ENCODE data around the gene MYMK.

MYMK gene

DNA sequence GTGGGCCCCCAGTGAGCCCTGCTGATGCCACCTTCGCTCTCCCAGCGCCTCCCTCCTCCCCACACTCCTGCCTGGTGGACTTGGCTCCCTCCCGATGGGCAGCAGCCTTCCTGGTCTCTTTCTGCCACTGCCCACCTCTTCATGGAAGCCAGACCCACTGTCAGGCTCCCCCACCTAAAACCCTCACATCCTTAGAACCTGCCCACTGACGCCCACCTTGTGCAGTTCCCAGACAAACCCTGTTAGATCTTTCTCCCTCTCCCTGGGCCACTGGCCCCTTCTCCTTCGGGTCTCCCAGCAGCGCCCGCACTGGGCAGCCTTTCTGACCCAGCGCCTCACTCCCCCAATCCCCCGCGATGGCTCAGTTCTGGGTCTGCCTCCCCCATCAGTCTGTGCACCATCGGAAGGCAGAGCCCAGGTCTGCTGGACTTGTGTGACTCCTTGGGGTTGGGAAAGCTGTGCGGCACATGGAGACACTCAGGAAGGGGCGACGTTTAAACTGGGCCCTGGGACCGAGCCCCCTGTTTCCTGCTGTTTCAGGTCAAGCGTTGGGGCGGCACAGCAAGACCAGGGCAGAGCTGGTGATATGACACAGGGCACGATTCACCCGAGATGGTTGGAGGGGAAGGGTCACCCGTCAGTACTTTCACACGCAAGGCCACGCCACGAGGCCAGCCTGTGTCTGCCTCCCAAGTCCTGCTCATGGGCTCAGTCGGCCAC, 17.4 kb downstream of the MYMK start:
- DNase-seq (ENCODE audit: extremely low spot score, insufficient read length, low read depth) (no peak), FAIRE-seq (no peak)

- FAIRE-seq (no peak), DNase-seq (ENCODE audit: extremely low spot score, insufficient read length, low read depth) (no peak)
These were observed 18.1 kb downstream of the MYMK start for GRCh38 chr9:133506653-133507038.

- DNase-seq (ENCODE audit: extremely low spot score, insufficient read length, low read depth): no peak
These were observed 18.7 kb downstream of the MYMK start for GRCh38 chr9:133505901-133506652.

GRCh38 chr9:133505186-133505830, 19.5 kb downstream of the MYMK start:
- DNase-seq (ENCODE audit: extremely low spot score, insufficient read length, low read depth): no peak
- no peak for FAIRE-seq

More at GRCh38 chr9:133505901-133506652, 18.7 kb downstream of the MYMK start:
- FAIRE-seq: no peak

GRCh38 chr9:133502112-133502511, 22.6 kb downstream of the MYMK start:
- DNase-seq (ENCODE audit: extremely low spot score, insufficient read length, low read depth) (no peak), FAIRE-seq (no peak)

DNA sequence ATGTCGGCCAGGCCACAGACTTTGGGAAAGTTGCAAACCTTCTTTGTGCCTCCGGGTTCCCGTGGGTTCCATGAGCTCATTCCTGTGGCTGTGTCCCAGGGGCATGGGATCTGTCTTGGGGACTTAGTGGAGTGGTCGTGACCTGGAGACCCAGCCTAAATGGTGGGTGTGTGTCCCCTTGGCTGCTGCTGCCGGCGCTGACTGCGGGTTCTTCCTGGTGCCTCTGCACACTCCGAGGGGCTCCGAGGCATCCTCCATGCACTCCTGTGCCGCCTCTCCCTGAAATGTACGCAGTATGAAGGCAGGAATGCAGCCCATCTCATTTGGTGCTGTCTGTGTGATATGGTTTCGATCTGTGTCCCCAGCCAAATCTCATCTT, 24.9 kb downstream of the MYMK start:
- no peak for DNase-seq (ENCODE audit: extremely low spot score, insufficient read length, low read depth)
- FAIRE-seq: no peak

DNA sequence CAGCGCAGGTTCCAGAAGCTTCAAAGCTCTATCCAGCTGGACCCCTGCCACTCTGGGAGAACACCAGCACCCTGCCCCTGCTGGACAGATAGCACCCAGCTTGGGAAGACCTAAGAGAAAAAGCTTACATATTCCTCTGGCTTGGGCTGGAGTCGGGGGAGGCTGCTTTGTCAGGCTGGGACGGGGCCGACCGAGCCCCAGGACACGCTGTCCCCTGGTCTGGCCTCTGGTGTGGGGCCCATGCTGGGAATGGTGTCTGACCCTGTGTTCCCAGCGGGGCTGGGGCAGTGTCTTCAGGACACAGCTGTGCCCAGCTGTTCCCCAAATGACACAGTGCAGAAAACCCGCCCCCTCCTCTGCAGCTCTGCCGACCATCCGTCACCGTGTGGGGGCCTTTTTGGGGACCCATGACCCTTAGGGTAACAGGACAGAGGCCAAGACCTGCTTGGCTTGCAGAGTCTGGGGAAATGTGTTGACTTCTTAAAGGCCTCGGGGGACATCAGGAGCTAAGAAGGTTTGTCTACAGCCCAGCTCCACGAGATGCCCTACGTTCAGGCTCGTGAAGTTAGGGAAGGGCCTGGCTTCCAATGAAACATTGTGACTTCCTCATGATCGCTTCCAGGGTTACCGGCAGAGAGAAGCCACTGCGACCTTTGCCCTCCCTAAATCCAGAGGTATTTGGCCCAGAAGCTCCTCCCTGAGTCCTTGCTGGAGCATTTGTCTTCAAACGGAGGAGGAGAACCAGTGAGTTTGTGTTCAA, 25.4 kb downstream of the MYMK start:
- DNase-seq (ENCODE audit: extremely low spot score, insufficient read length, low read depth) (no peak), FAIRE-seq (no peak)

DNA sequence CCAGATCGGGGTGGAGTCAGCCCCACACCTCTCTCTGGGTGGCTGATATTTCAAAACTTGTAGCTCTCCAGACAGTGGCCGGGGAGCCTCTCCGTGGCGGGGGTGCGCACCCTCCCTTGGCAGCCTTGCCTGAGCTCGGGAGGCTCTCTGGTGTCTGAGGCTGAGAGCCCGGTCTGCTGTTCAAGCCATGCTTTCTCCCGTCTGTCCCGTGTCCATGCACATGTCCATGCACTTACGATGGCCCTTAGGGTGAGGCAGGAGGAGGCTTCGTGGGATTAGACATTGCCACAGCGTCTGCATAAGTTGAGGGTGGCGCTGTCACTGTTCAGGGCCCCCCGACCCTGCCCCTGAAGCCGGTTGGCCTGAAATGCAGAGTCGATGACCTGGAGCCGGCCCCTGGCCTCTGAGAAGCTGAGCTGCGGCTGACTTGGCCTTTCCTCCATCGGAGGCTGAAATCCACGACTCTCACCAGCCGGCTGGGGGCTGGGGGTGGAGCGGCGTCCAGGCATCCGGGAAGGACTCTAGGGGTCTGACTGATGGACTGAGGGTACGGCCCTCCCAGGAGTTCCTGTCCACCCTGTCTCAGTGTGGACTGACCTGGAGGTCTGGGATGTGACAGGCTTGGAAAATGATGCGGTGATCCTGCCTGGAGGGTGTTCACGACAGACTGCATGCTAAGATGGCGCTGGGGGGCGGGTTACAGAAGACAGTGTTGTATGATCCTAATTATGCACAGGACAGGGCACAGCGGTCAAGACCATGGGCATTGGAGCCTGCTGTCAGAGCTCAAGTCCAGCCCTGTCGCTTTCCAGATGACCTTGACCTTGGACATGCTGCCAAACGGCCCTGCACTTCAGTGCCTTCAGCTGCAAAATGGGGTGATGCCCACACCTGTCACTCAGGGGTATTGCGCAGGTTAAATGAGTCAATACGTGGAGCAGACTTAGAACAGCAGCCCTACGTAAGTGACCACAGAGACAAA, 27.6 kb downstream of the MYMK start:
- DNase-seq (ENCODE audit: extremely low spot score, insufficient read length, low read depth) (no peak), FAIRE-seq (no peak)

GRCh38 chr9:133495327-133496293, 29.1 kb downstream of the MYMK start:
- FAIRE-seq (no peak), DNase-seq (ENCODE audit: extremely low spot score, insufficient read length, low read depth) (no peak)

DNA sequence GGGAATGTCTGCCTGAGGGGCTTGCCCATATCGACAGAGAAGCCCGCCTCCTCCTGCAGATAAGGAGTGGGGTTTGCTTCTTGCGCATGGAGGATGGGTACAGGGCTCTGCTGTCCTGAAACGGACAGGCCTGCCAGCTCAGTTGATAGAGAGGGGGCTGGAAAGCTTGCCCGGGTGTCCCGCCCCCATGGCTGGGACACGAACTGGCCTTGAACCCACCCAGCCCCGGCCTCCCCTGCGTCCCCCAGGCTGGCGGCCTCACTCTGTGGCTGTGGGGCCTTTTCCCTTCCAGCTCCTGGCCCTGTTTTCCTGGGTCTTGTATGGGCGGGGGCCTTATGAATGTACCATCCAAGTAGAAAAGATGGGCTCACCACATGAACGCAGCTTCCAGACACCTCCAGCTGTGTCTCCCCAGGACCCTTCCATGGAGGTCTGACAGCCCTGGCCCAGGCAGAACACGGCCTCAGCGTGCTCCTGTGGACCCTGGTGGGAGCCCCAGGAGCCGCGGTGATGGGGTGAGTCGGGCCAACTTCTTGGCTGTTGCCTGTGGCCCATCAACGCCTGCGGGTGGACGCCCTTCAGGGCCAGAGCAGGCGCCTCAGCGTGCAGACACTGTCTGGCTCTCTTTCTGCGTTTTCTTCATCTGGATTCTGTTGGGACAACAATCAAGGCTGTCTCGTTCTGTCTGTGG, 30.0 kb downstream of the MYMK start:
- DNase-seq (ENCODE audit: extremely low spot score, insufficient read length, low read depth): no peak
- no peak for FAIRE-seq

- no peak for DNase-seq (ENCODE audit: extremely low spot score, insufficient read length, low read depth)
- FAIRE-seq: no peak
These were observed 30.8 kb downstream of the MYMK start for GRCh38 chr9:133493845-133494540.

GRCh38 chr9:133493428-133493827, 31.3 kb downstream of the MYMK start:
- FAIRE-seq: no peak

DNA sequence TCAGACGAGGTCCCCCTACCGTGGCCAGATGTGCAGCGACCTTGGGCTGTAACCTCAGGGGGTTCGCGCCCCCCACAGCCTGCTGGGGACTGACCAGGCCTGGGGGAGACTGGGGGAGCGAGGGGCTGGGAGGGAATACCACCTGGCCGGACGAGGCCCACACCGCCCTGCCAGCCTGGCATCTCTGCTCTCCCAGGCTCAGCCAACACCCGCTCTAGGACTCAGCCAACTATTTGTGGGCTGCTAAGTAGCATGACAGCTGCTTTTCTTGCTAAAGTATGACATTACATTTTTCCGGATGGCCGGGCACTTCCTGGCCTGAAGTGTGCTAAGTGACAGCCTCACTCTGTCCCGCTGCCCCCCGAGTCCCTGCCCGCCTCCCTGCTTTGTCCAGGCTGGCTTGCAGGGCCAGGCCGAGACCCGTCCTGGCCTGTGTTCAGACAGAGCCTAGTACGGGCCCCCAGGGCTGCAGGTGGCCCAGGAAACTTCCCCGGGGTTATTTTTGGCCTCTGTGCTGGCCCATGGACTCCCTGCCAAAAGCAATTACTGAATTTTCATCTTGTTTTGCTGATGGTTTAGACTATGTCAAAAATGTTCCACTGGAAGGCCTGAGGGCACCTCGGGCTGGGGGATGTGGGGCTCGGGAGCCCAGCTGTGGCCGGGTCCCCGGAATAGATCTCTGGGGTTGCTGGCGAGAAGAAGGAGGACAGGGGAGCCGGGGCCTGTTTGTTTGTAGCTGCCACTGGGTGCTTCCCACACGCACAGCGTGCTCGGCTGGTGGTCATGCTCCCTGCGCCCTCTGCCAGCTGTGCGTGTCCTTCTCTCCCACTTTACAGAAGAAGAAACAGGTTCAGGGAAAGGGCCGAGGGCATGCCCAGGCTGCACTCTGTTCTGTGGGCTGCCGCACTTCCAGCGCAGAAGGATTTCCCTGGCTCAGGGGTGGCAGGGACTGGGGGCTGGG, 32.4 kb downstream of the MYMK start:
- FAIRE-seq: no peak
- no peak for DNase-seq (ENCODE audit: extremely low spot score, insufficient read length, low read depth)

More at GRCh38 chr9:133493428-133493827, 31.3 kb downstream of the MYMK start:
- DNase-seq (ENCODE audit: extremely low spot score, insufficient read length, low read depth): no peak

DNA sequence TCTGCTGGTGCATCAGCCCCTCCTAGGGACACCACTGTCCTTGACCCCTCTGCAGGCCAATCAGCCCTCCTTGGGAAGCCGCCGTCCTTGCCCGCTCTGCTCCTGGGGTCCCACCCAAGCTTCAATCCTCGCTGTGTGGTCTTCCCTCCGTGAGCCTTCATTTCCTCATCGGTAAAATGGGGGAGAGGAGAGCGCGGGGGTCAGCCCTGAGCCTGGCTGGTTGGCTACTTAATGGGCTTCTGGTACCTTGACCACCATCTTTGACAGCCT, 33.2 kb downstream of the MYMK start:
- FAIRE-seq (no peak), DNase-seq (ENCODE audit: extremely low spot score, insufficient read length, low read depth) (no peak)

DNA sequence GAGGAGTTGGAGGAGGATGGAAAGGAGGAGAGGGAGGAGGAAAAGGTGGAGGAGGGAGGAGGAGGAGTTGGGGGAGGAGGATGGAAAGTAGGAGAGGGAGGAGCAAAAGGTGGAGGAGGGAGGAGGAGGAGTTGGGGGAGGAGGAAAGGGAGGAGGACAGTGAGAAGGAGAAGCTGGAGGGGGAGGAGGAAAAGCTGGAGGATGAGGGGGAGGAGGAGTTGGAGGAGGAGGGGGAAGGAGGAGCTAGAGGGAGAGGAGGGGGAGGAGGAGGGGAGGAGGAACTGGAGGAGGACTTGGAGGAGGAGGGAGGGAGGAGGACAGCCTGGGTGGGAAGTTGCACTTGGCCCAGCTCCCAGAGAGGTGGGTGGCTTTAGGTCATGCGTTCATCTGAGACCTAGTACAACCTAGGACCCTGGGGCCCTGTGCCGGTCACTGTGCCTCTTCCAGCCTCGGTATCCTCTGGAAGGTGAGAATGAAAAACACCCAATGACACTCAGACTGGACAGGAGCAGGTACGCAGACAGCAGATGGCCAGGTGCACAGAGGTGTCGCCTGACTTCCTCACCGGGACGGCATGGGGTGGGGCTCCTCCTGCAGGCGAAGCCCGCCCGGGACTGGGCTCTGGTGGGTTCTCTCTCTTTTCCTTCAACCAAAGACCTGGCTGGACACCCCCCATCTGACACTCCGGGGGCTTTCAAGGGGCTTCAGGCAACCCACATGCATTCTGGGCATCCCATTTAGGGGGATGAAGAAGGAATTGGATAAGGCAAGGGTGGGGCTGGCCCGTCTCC, 33.7 kb downstream of the MYMK start:
- DNase-seq (ENCODE audit: extremely low spot score, insufficient read length, low read depth) (no peak), FAIRE-seq (no peak)

Data from GM18507 (cell line).